Spleen (tissue), 13 donors: ENCODE results near the gene TADA2B. TPM values are rescaled to one million over a fixed set of nuclear protein-coding genes. Genes with fewer than 3 reads are reported as not detected.

Experiments
- DNase-seq: peaks from one replicate; pipeline ENCODE4 v3.0.0-alpha.2; 2020
- H3K27ac ChIP-seq, 8 donors: fragments of 200-600 bp; sonication (generic) in 7 of 8; 1 replicate in 4 of 8; 2 replicates in 4 of 8; pipeline versions ENCODE4 v1.5.0 to v1.8.0; 2016 to 2021; ENCODE audit warnings: inconsistent platforms in 4 of 8, mild to moderate bottlenecking in 4 of 8, moderate library complexity in 1 of 8
- H3K27me3 ChIP-seq, 7 donors: fragments of 200-600 bp; sonication (generic) in 6 of 7; replicated peaks in 1 of 7; 1 replicate in 4 of 7; 2 replicates in 3 of 7; pipeline versions ENCODE4 v1.5.0 to v1.8.0; 2016 to 2021; ENCODE audit warnings: inconsistent platforms in 3 of 7, mild to moderate bottlenecking in 1 of 7
- H3K36me3 ChIP-seq, 6 donors: fragments of 200-600 bp; sonication (generic) in 5 of 6; 1 replicate in 4 of 6; 2 replicates in 2 of 6; pipeline versions ENCODE4 v1.5.0 to v1.8.0; 2016 to 2021; ENCODE audit warnings: inconsistent platforms in 2 of 6
- H3K4me1 ChIP-seq, 6 donors: fragments of 200-600 bp; sonication (generic) in 5 of 6; 1 replicate in 3 of 6; 2 replicates in 3 of 6; pipeline versions ENCODE4 v1.5.0 to v1.8.0; 2016 to 2021; ENCODE audit warnings: inconsistent platforms in 3 of 6
- H3K4me3 ChIP-seq, 8 donors: fragments of 200-600 bp; sonication (generic) in 7 of 8; 1 replicate in 4 of 8; 2 replicates in 4 of 8; pipeline versions ENCODE4 v1.5.0 to v1.8.0; 2016 to 2021; ENCODE audit warnings: inconsistent platforms in 4 of 8, mild to moderate bottlenecking in 4 of 8, moderate library complexity in 2 of 8
- H3K9me3 ChIP-seq, 8 donors: fragments of 200-600 bp; sonication (generic) in 7 of 8; 1 replicate in 4 of 8; 2 replicates in 4 of 8; pipeline versions ENCODE4 v1.5.0 to v1.8.0; 2016 to 2021; ENCODE audit warnings: inconsistent platforms in 4 of 8
- CTCF ChIP-seq, 11 experiments: fragments of 200-600 bp in 7 of 11; fragments of 450-650 bp in 4 of 11; sonication (generic) in 4 of 11; IDR thresholded peaks in 8 of 11; conservative IDR thresholded peaks in 3 of 11; 1 replicate in 7 of 11; 2 replicates in 4 of 11; pipeline versions ENCODE4 v1.4.0 to v1.8.0; 2016 to 2021; ENCODE audit warnings: antibody characterized with exemption in 11 of 11, inconsistent platforms in 4 of 11, mild to moderate bottlenecking in 1 of 11
- POLR2A ChIP-seq, 3 donors: fragments of 450-650 bp; IDR thresholded peaks; one replicate each; pipeline ENCODE4 v1.5.1; 2017; ENCODE audit warnings: antibody characterized with exemption in 3 of 3, mild to moderate bottlenecking in 1 of 3
- POLR2AphosphoS5 ChIP-seq, 3 donors: sonication (generic); formaldehyde crosslinking; IDR thresholded peaks; one replicate each; pipeline ENCODE4 v1.5.1; 2017; ENCODE audit warnings: antibody characterized with exemption in 3 of 3
- WGBS, 5 donors: extraction: QIAGEN DNeasy Blood & Tissue Kit in 3 of 5; methylation state at CpG; one replicate each; pipeline versions ENCODE4 v1.1.5 to v1.1.7; 2013 to 2018; 5-methylcytosine and 5-hydroxymethylcytosine counted together
- intact Hi-C: fragments of 100-400 bp; cut with DNase I; formaldehyde crosslinking; loops from one replicate; pipeline ENCODE4 v1.15.0; 2023; ENCODE audit warnings: low total_unique reads
- long read RNA-seq, 2 donors: transcript quantifications; one replicate each; lab custom pipeline, GENCODE V29; 2026
- polyA plus RNA-seq, 3 donors: library from polyadenylated mRNA; stranded (reverse); fragments of 200-250 nt; gene quantifications; one replicate each; pipeline ENCODE4 v1.2.1, GENCODE V29; 2013
- total RNA-seq, 7 donors: library from RNA; depleted of rRNA in 3 of 7; stranded (reverse); fragments of >200 nt in 3 of 7; fragmentation: NEBNext Ultra II Directional in 4 of 7; extraction: Animal tissue kit (Norgen Biotek cat#: 25700) in 4 of 7; gene quantifications; one replicate each; pipeline versions ENCODE4 v1.1.0 to v1.2.1, GENCODE V29; 2016 to 2021
- donor health status: healthy with polysubstance abuse.
- donor health status: DM: no; HTN: no; CAD: no; lungs with moderate emphysema.
- donor health status: DM: no; HTN: no; CAD: no.
- donor health status: Bipolar disorder and iron deficiency.
- donor health status: healthy.
- donor health status: DM: no; HTN: no; CAD: no.
- donor health status: DM: yes; HTN: yes; CAD: no.

Gene TADA2B
- total RNA-seq (10 to 100 TPM; 22.6 to 32.2 (median 27.1) TPM), polyA plus RNA-seq (10 to 100 TPM in 2 of 3 donors, 1 to 10 TPM in 1; 9.9 to 15.6 (median 10.8) TPM)
- long read RNA-seq, donor 1, full-length matches to known transcripts: 16 of 16 reads
- long read RNA-seq, donor 1, partial matches to known transcripts: 0 of 16 reads
- long read RNA-seq, donor 1, other reads (novel, unspliced or antisense): 0 of 16 reads
- long read RNA-seq, donor 2, full-length matches to known transcripts: 12 of 12 reads
- long read RNA-seq, donor 2, partial matches to known transcripts: 0 of 12 reads
- long read RNA-seq, donor 2, other reads (novel, unspliced or antisense): 0 of 12 reads

- H3K9me3 ChIP-seq: no peaks in the 10 kb centered on the region
- H3K4me1 ChIP-seq: peaks cover 32 to 68% (median 58%) of the 10 kb centered on the region in 6 donors
- peak; percentile 94 for DNase-seq
- TF ChIP-seq CTCF (IDR thresholded peaks at IDR 0.05 in 8 of 11, conservative IDR thresholded peaks at IDR 0.05 in 3 of 11) (peak in 1 of 11 experiments; percentile 9), POLR2AphosphoS5 (IDR thresholded peaks at IDR 0.05) (peak; percentile 18 to 80 (median 69)), POLR2A (IDR thresholded peaks at IDR 0.05) (no peak)
- 0 to 1% (median 0%) methylated on average over 28 to 119 of the region's 119 CpGs for WGBS, 5 donors
- peaks cover 0 to 29% (median 0%) of the 10 kb centered on the region in 6 donors for H3K36me3 ChIP-seq
- peak within 1 kb of the TSS; percentile 88 to 98 (median 92) for H3K27ac ChIP-seq
- H3K4me3 ChIP-seq: peak within 1 kb of the TSS; percentile 85 to 98 (median 92)
- intact Hi-C loops: loop anchor here (10.0 kb wide), 1 partner anchor 69 kb away; no protein-coding TSS in a partner anchor
- no peaks in the 10 kb centered on the region for H3K27me3 ChIP-seq
Observed at GRCh38 chr4:7043284-7044136, at the start of gene TADA2B. TSS of gene TADA2B (plus strand) at chr4:7043372. CDS start at chr4:7043580, 208 bp downstream.

GRCh38 chr4:6996481-6996880, 46.7 kb upstream of the TADA2B start:
- Histone ChIP-seq H3K27ac (no peak overlapping the region), H3K9me3 (no peaks in the 10 kb centered on the region), H3K36me3 (peaks cover 10 to 90% (median 70%) of the 10 kb centered on the region in 6 donors), H3K4me3 (no peak overlapping the region), H3K27me3 (no peaks in the 10 kb centered on the region), H3K4me1 (peaks cover 9 to 44% (median 19%) of the 10 kb centered on the region in 6 donors)
- 93 to 98% (median 97%) methylated on average over 12 of the region's 12 CpGs for WGBS, 5 donors
- intact Hi-C loops: no loop called here
- no peak for DNase-seq
- peak in 1 of 3 donors; percentile 11 for TF ChIP-seq POLR2AphosphoS5 (IDR thresholded peaks at IDR 0.05)
- no peak for TF ChIP-seq CTCF (IDR thresholded peaks at IDR 0.05 in 8 of 11, conservative IDR thresholded peaks at IDR 0.05 in 3 of 11)
- TF ChIP-seq POLR2A (IDR thresholded peaks at IDR 0.05): no peak

GRCh38 chr4:6999172-7000086, 43.7 kb upstream of the TADA2B start:
- Histone ChIP-seq H3K36me3 (peaks cover 10 to 100% (median 91%) of the 10 kb centered on the region in 6 donors), H3K9me3 (no peaks in the 10 kb centered on the region), H3K27me3 (no peaks in the 10 kb centered on the region), H3K4me3 (no peak overlapping the region), H3K27ac (peak overlapping the region in 4 of 8 donors; percentile 50 to 75 (median 67)), H3K4me1 (peaks cover 0 to 33% (median 4%) of the 10 kb centered on the region in 6 donors)
- intact Hi-C loops: no loop called here
- WGBS, 5 donors: 77 to 93% (median 79%) methylated on average over 14 of the region's 14 CpGs
- TF ChIP-seq CTCF (IDR thresholded peaks at IDR 0.05 in 8 of 11, conservative IDR thresholded peaks at IDR 0.05 in 3 of 11) (no peak), POLR2AphosphoS5 (IDR thresholded peaks at IDR 0.05) (peak in 1 of 3 donors; percentile 23)
- DNase-seq: peak; percentile 73
